NCI-H2107 treated with DMSO at 0.1 percent for 48 hours (cell line): ENCODE data around the gene ATXN1.
"Not testable (repeated sequence)": the region's sequence is repeated elsewhere in the genome, so short reads cannot be mapped to it uniquely, and the experiment has no call there.

Source experiments
- DNase-seq: peaks from one replicate; lab custom pipeline; 2025; ENCODE audit not compliant: unreplicated experiment; lab: John Stamatoyannopoulos, UW

Gene ATXN1

GRCh38 chr6:16725145-16725864 is 36.0 kb downstream of the ATXN1 start:
- no peak for DNase-seq

- no peak for DNase-seq
Measured at GRCh38 chr6:16723826-16724225, 37.4 kb downstream of the ATXN1 start.

- no peak for DNase-seq
Measured at GRCh38 chr6:16723402-16723801, 37.9 kb downstream of the ATXN1 start.

- DNase-seq: no peak
Measured at GRCh38 chr6:16722630-16723029, 38.6 kb downstream of the ATXN1 start.

GRCh38 chr6:16721977-16722376 is 39.3 kb downstream of the ATXN1 start:
- no peak for DNase-seq

- DNase-seq: no peak
Measured at GRCh38 chr6:16720861-16721260, 40.4 kb downstream of the ATXN1 start.

- no peak for DNase-seq
Measured at GRCh38 chr6:16719488-16719887, 41.8 kb downstream of the ATXN1 start.

- DNase-seq: no peak
Measured at GRCh38 chr6:16718356-16718755, 42.9 kb downstream of the ATXN1 start.

- DNase-seq: no peak
Measured at GRCh38 chr6:16717275-16717942, 43.9 kb downstream of the ATXN1 start.

GRCh38 chr6:16716321-16716858 is 44.9 kb downstream of the ATXN1 start:
- no peak for DNase-seq

- no peak for DNase-seq
Measured at GRCh38 chr6:16713597-16713996, 47.7 kb downstream of the ATXN1 start.

GRCh38 chr6:16712931-16713484 is 48.3 kb downstream of the ATXN1 start:
- no peak for DNase-seq

GRCh38 chr6:16712255-16712930 is 48.9 kb downstream of the ATXN1 start:
- no peak for DNase-seq

GRCh38 chr6:16711546-16712254 is 49.6 kb downstream of the ATXN1 start:
- DNase-seq: no peak

- DNase-seq: no peak
Measured at GRCh38 chr6:16706911-16707783, 54.1 kb downstream of the ATXN1 start.

- not testable (repeated sequence) for DNase-seq
Measured at GRCh38 chr6:16706491-16706890, 54.8 kb downstream of the ATXN1 start.

GRCh38 chr6:16706029-16706428 is 55.2 kb downstream of the ATXN1 start:
- DNase-seq: no peak

- DNase-seq: no peak
Measured at GRCh38 chr6:16705081-16705993, 55.9 kb downstream of the ATXN1 start.
